HS-5 (cell line): ENCODE data around the gene FKBP5.
"Not testable (repeated sequence)": the region's sequence is repeated elsewhere in the genome, so short reads cannot be mapped to it uniquely, and the experiment has no call there.

Experiments
- DNase-seq: peaks from one replicate; pipeline ENCODE4 v3.0.0-alpha.2; 2012; ENCODE audit warnings: low read depth

Gene FKBP5

DNA sequence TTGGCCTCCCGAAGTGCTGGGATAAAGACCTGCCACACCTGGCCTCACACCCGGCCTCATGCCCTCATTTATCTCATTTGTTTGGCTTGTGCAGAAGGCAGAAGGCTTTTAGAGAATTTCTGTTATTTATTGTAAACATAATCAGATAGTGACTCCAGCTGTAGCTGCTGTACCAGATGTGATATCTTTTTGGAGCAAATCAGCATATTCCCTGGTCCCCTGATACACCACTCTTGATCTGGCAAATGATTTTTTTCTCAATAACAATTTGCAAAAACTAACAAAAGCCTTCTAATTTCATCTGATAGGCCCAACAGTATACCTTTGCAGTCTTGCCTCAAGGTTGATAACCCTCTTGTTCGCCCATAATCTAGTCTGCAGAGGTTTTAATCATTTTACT, 149.5 kb downstream of the FKBP5 start:
- DNase-seq = no peak

DNA sequence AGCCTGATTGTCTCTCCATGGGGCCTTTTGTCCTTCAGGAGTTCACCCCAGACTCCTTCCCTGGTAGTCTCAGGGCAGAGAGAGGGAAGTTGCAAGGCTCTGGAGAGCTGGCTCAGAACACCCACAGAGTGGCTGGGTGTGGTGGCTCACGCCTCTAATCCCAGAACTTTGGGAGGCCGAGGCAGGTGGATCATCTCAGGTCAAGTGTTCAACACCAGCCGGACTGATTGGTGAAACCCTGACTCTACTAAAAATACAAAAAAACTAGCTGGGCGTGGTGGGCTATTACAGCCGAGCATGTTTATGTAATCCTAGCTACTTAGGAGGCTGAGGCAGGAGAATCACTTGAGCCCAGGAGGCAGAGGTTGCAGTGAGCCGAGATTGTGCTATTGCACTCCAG, 152.9 kb downstream of the FKBP5 start:
- not testable (repeated sequence) for DNase-seq

DNA sequence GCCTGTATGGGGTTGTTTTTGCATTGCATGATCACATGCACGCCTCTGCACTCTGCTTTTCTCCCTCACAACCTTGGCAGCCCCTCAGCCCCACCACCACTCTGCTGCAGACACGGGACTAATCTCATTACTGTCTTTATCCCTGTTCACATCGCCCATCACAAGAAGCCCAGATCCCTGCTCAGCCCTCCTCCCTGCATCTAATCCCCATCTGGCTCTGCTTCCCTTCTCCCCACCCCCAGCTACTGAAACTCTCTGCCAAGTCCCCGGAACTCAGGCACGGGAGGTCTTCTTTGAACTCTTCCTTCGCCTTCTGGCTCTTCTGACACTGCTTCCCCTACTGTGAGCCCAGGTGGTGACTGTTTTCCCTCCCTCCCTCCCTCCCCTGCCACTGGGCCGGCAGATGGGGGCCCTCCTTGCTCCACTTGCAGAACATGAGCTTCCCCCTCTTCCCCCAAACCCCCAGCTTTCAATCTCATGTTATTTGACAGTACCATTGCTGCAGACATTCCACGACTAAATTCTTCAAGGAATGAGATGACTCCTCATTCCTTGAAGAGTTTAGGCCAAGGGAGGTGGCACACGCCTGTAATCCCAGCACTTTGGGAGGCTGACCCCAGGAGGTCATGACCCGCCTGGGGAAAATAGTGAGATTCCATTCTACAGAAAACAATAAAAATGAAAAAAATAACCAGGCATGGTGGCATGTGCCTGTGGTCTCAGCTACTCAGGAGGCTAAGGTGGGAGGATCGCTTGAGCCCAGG, 154.1 kb downstream of the FKBP5 start:
- DNase-seq = no peak

DNA sequence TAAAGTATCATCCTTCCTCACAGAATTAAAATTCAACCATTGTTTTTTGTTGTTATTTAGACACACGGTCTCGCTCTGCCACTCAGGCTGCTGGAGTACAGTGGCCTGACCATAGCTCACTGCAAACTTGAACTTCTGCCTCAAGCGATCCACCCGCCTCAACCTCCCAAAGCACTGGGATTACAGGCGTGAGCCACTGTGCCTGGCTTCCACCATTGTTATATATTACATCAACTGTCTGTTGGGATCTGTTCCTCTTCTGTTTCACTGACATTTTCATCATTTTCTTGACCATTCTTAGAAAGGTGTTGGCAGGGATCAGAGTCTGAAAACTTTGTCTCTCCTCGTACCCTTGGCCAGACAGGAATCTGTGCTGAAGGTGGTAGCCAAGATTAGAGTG, 154.7 kb downstream of the FKBP5 start:
- DNase-seq = no peak

DNA sequence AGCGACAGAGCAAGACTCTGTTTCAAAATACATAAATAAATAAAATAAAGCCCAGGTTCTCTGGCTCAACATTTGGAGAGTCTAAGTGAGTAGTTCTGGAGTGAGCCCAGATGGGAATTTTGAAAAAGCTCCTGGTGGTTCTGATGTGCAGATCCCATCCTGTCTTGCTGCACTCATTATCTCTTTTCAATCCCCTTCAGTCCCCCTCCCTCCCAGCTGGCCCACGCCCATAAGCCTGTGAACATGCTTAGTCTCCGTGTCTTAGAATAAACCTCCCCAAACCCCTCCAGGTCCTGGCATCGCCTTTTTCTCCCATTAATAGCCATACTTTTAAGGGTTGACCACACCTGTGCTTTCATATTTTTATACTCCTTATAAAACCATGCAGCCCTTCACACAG, 156.6 kb downstream of the FKBP5 start:
- DNase-seq = no peak

GRCh38 chr6:35524380-35525020, 164.2 kb downstream of the FKBP5 start:
- no peak for DNase-seq
